Activated naive CD8-positive, alpha-beta T cell treated with anti-CD3 and anti-CD28 coated beads, Interleukin-2, amount 10 ng/mL, durations not matched to agents 7 days and 5 days (primary cell): Measurements from ENCODE around the gene AMIGO3. TPM values are rescaled to one million over a fixed set of nuclear protein-coding genes. Genes with fewer than 3 reads are reported as not detected.
"Not testable (repeated sequence)": the region's sequence is repeated elsewhere in the genome, so short reads cannot be mapped to it uniquely, and the experiment has no call there.

ENCODE experiments used
- ATAC-seq: fragments of 150-1000 bp; cut with Tn5 transposase; one replicate; pipeline ENCODE4 v1.10.0; 2021; ENCODE audit warnings: low read depth, moderate library complexity
- POLR2A ChIA-PET: fragments of 350-600 bp; sonication (Branson Sonifier 250); formaldehyde crosslinking; loops from one replicate; lab custom pipeline; 2021; ENCODE audit warnings: antibody characterized with exemption; lab: Charles Lee
- DNase-seq: peaks from one replicate; pipeline ENCODE4 v3.0.0; 2021
- H3K27ac Mint-ChIP-seq: one replicate; pipeline ENCODE4 v1.8.0; 2022; ENCODE audit warnings: mild to moderate bottlenecking, mixed read lengths
- H3K27me3 Mint-ChIP-seq: one replicate; pipeline ENCODE4 v1.8.0; 2022; ENCODE audit warnings: mild to moderate bottlenecking, moderate library complexity, mixed read lengths
- H3K36me3 Mint-ChIP-seq: one replicate; pipeline ENCODE4 v1.8.0; 2021; ENCODE audit warnings: mild to moderate bottlenecking, mixed read lengths
- H3K4me1 Mint-ChIP-seq: one replicate; pipeline ENCODE4 v1.8.0; 2021; ENCODE audit warnings: mixed read lengths
- H3K4me3 Mint-ChIP-seq: one replicate; pipeline ENCODE4 v1.8.0; 2022; ENCODE audit warnings: mild to moderate bottlenecking, moderate library complexity, mixed read lengths
- H3K9me3 Mint-ChIP-seq: one replicate; pipeline ENCODE4 v1.8.0; 2021; ENCODE audit warnings: mixed read lengths
- total RNA-seq, 2 experiments: library from RNA; stranded (reverse); gene quantifications; one replicate each; pipeline ENCODE4 v1.2.3, GENCODE V29; 2021

Gene AMIGO3
- total RNA-seq, 2 experiments from 2014 or later: 0.61 to 2.0 TPM

DNA sequence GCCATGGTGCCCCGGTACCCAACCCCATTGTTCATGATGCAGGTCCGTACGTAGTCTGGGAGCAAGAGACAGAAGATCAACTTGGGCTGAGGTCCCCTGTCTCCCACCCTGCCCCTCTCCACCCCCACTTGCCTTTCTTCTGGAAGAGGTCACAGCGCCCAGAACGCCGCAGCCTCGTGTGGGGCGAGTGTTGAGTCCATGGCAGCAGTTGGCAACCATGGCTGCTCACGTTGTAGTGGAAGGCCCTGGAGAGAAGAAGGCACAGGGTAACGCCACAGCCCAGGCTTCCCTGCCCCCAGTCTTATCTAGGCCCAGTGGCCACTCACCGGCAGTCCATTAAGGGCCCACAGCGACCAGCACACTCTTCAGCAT is 32.1 kb downstream of the AMIGO3 start:
- H3K4me3 Mint-ChIP-seq, ATAC-seq, H3K27me3 Mint-ChIP-seq, DNase-seq, POLR2A ChIA-PET, H3K27ac Mint-ChIP-seq, H3K36me3 Mint-ChIP-seq, H3K9me3 Mint-ChIP-seq: not testable (repeated sequence)
- H3K4me1 Mint-ChIP-seq: peaks cover 16% of the 10 kb centered on the region

DNA sequence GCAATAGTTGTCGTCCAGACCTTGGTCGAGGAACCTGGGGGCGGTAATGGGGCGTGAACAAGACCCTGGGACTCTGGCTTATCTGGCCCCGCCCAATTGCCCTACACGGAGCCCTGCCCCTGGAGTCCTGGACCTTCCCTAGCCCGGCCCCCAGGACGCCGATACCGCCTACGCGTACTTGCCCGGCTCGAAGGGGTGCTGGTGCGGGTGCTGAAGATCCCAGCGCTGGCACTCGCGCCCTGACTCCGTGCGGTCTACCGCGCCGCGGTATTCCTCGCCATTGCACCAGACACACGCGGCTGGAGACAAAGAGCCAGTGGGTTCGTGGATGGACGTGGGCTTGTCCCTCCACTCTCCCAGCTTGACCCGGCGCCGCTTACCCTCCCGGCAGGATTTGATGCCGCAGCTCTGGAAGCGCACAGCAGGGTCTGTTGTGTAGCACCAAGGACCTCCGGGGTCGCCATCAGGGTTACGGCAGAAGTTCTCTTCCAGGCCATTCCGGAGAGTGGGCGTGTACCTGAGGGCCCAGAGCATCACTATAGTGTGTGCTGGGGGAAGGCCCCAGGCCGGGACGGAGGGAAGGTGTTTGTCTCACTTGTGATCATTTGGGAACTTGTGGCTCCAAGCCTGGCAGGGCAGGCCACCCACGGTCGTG is 32.6 kb downstream of the AMIGO3 start:
- POLR2A ChIA-PET: not testable (repeated sequence)
- peak; percentile 15 for ATAC-seq

DNA sequence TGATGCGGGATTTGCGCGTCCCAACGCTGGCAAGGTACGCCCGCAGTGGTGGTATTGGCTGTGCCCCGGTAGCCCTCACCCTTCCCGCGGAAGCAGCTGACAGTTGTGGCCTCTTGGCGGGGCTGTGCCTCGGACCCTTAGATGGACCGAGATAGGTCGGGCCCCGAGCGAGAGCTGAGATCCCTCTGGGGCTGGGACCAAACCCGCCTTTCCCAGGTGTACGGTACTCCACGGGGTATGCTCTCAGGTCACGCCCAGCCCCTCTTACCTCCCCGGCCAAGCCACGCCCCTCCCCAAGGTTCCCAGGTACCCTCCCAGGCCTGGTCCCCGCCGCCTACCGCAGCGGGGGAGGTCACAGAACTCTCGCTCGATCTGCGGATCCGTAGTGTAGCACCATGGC is 33.1 kb downstream of the AMIGO3 start:
- H3K36me3 Mint-ChIP-seq, H3K9me3 Mint-ChIP-seq, H3K4me3 Mint-ChIP-seq, H3K27ac Mint-ChIP-seq, H3K27me3 Mint-ChIP-seq, POLR2A ChIA-PET: not testable (repeated sequence)
- peak; percentile 54 for DNase-seq
- peaks cover 14% of the 10 kb centered on the region for H3K4me1 Mint-ChIP-seq
- peak; percentile 1 for ATAC-seq

More for the DNA sequence above, 32.6 kb downstream of the AMIGO3 start:
- DNase-seq: peak; percentile 58
- H3K27me3 Mint-ChIP-seq, H3K36me3 Mint-ChIP-seq, H3K9me3 Mint-ChIP-seq, H3K27ac Mint-ChIP-seq: not testable (repeated sequence)
- Mint-ChIP-seq H3K4me3 (peak overlapping the region; percentile 13), H3K4me1 (peaks cover 16% of the 10 kb centered on the region)

DNA sequence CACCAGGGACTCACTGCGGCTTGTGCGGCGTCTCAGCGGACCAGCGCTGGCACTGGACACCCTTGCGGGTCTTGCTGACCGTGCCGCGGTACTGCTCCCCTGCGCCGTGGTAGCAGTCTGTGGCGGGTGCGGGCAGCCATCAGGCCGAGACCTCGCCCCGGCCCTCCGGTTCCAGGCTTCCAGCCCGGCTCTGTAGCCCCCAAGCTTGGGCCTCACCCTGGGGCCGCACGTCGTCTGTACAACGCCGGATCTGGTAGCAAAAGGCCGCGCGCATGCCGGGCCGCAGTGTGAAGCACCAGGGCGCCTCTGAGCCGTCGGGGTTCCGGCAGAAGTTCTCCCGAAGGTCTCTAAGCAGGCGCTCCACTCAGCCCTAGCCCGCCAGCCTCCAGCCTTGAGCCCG is 33.6 kb downstream of the AMIGO3 start:
- H3K4me3 Mint-ChIP-seq, ATAC-seq, H3K27ac Mint-ChIP-seq, H3K27me3 Mint-ChIP-seq, H3K9me3 Mint-ChIP-seq, H3K36me3 Mint-ChIP-seq, POLR2A ChIA-PET, DNase-seq: not testable (repeated sequence)
- H3K4me1 Mint-ChIP-seq: peaks cover 11% of the 10 kb centered on the region

DNA sequence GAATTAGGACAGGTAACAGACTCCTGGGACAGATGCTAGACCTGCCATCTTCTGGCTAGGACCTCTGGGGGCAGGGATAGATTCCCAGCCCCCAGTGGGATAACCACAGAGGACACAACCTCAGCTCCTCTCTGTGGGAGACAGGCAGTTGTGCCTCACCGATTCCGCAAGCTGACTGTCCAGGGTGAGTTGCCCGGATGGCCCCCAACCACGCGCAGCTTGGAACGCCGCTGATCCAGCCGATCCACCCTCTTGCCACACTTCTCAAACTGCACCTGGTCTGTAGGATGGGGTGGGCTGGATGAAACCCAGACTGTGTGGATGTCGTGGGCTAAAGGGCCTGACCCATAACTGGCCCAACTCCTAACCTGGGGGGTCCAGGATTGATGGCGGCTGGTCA is 34.4 kb downstream of the AMIGO3 start:
- H3K27me3 Mint-ChIP-seq, H3K4me1 Mint-ChIP-seq, ATAC-seq, DNase-seq, POLR2A ChIA-PET, H3K9me3 Mint-ChIP-seq, H3K4me3 Mint-ChIP-seq, H3K36me3 Mint-ChIP-seq, H3K27ac Mint-ChIP-seq: not testable (repeated sequence)

DNA sequence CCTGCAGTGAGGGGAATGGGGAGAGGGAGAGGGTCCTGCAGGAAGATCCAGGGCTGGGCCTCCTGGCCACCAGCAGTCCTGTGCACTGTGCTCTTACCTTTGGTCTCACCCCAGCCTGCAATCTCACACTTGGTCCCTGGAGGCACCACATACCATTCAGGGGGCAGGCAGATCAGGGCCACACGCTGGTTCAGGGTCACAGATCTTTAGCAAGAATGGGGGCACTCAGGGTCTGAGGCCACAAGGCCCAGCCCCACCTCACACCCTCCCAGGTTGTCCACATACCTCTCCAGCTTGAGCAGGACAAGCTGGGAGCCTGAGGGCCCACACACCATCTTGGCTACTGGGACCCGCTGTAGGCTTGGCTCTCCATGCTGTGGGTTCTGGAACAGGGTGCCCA is 35.0 kb downstream of the AMIGO3 start:
- H3K4me3 Mint-ChIP-seq, DNase-seq, H3K9me3 Mint-ChIP-seq, H3K27ac Mint-ChIP-seq, H3K36me3 Mint-ChIP-seq, POLR2A ChIA-PET, ATAC-seq, H3K27me3 Mint-ChIP-seq, H3K4me1 Mint-ChIP-seq: not testable (repeated sequence)

DNA sequence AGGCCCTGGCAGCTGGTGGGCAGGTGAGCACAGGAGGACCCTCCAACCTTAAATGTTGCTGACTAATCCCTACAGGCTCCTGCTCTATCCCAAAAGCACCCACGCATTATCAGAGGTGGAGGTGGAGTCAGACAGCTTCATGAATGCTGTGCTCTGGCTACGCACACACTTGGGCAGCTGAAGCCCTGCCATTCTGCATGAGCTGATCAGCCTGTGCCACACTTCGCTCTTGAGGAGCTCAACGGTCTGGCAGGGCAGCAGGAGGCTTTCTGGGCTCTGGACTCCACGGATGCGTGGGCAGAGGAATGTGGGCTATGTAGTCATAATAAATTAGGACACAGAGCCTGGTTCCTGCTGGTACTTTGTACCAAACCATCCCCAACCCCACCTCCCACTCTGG is 36.3 kb downstream of the AMIGO3 start:
- ATAC-seq: no peak
- no peak for DNase-seq
- POLR2A ChIA-PET: no interaction called here
- Mint-ChIP-seq H3K9me3 (no peaks in the 10 kb centered on the region), H3K36me3 (peaks cover 5% of the 10 kb centered on the region), H3K27me3 (no peaks in the 10 kb centered on the region), H3K27ac (no peak overlapping the region), H3K4me3 (no peak overlapping the region), H3K4me1 (peaks cover 8% of the 10 kb centered on the region)

DNA sequence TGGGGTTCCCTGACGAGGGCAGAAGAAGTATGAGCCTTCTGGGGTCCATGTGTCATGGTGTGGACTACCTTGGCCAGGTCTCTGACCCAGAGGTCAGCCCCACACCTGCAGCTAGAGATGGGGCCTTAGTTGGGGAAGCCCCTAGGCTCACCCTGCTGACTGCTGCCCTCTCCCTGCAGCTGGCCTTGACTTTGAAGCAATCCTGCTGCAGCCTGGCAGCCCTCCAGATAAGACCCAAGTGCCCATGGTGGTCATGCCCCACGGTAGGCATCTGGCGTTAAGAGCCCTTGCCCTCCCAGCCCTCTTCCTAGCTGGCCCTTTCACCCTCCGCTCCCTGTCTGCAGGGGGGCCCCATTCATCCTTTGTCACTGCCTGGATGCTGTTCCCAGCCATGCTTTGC is 37.9 kb downstream of the AMIGO3 start:
- Mint-ChIP-seq H3K27ac (no peak overlapping the region), H3K27me3 (no peaks in the 10 kb centered on the region), H3K36me3 (peaks cover 5% of the 10 kb centered on the region), H3K4me3 (no peak overlapping the region), H3K9me3 (no peaks in the 10 kb centered on the region), H3K4me1 (peaks cover 6% of the 10 kb centered on the region)
- ATAC-seq (no peak), DNase-seq (no peak)
- POLR2A ChIA-PET: no interaction called here

DNA sequence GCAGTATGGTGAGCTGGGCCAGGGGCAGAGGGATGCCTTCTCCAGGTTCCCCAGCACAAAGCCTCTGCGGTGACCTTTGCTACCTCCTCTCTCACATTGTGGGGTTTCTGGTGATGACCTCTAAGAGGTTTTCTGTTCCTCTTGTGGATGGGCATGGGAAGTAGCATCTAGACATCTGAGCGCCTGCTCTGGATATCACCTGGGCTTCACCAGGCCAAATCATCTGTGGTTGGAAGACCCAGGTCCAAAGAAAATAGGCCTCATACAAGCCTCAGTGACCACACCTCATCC is 38.3 kb downstream of the AMIGO3 start:
- H3K4me1 Mint-ChIP-seq: peaks cover 7% of the 10 kb centered on the region
- no peaks in the 10 kb centered on the region for H3K27me3 Mint-ChIP-seq
- ATAC-seq: no peak
- no peak for DNase-seq
- peaks cover 5% of the 10 kb centered on the region for H3K36me3 Mint-ChIP-seq
- no peaks in the 10 kb centered on the region for H3K9me3 Mint-ChIP-seq
- H3K4me3 Mint-ChIP-seq: no peak overlapping the region
- POLR2A ChIA-PET: no interaction called here
- H3K27ac Mint-ChIP-seq: no peak overlapping the region

DNA sequence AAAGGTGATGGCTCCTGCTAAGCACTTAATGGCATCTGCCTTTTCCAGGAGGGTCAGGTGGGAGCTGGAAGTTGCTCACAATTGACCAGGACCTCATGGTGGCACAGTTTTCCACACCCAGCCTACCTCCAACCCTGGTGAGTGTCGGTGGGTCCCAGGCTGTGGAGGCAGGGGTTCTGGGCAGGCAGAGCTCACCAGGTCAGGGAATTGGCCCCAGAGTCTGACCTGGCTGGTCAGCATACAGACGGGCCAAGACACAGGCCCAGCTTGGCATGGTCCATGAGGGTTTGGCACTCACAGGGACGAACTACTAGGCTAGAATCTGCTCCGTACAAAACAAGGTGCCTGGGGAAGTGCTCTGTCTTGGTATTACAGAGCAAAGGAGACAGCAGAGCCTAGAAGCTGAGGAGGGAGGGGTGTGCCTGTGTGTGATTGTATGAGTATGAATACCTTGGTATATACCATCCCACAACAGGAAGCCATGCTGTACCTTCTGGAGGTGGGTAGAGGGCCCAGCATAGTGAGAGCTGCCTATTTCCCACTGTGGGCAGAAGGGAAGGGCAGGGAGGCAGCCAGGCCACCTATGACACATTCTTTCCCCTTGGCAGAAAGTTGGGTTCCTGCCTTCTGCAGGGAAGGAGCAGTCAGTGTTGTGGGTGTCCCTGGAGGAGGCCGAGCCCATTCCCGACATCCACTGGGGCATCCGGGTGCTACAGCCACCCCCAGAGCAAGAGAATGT is 38.8 kb downstream of the AMIGO3 start:
- POLR2A ChIA-PET: no interaction called here
- Mint-ChIP-seq H3K9me3 (no peaks in the 10 kb centered on the region), H3K36me3 (peaks cover 6% of the 10 kb centered on the region), H3K4me3 (no peak overlapping the region), H3K4me1 (peaks cover 10% of the 10 kb centered on the region), H3K27ac (no peak overlapping the region), H3K27me3 (no peaks in the 10 kb centered on the region)
- no peak for DNase-seq
- no peak for ATAC-seq

DNA sequence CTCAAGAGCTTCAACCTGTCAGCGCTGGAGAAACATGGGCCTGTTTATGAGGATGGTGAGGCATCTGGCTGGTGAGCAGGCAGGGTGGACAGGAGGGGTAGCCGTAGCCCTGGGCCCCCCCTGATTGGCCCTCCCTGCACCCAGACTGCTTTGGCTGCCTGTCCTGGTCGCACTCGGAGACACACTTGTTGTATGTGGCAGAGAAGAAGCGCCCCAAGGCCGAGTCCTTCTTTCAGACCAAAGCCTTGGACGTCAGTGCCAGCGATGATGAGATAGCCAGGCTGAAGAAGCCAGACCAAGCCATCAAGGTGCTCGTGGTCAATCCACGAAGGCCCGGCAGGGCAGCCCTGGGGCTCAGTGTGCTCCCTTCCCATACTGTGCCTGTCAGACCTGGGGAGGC is 43.6 kb downstream of the AMIGO3 start:
- no peak for ATAC-seq
- H3K27me3 Mint-ChIP-seq: no peaks in the 10 kb centered on the region
- no peaks in the 10 kb centered on the region for H3K9me3 Mint-ChIP-seq
- peak overlapping the region; percentile 30 for H3K27ac Mint-ChIP-seq
- H3K36me3 Mint-ChIP-seq: peaks cover 2% of the 10 kb centered on the region
- peaks cover 27% of the 10 kb centered on the region for H3K4me1 Mint-ChIP-seq
- DNase-seq: no peak
- no peak overlapping the region for H3K4me3 Mint-ChIP-seq
- POLR2A ChIA-PET: no interaction called here

DNA sequence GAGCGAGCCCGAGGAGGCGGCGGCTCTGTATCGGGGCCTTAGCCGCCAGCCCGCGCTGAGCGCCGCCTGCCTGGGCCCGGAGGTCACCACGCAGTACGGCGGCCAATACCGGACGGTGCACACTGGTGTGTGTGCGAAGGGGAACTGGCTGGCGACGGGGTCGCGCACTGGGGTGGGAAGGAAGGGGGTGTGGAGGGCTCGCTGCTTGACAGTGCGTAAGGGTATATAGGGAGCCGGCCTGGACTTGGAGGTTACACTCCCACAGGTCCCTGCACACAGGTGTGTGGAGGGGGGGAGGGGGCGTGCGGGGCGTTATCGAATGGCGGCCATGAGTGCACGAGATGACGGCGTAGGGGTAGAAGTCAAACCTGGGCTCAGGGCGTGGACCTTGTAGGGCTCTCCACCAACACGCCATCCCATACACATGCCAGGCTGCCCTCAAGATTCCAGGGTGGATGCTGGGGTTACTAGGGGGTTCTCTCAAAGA is 44.9 kb downstream of the AMIGO3 start:
- ATAC-seq (peak; percentile 17), DNase-seq (no peak)
- Mint-ChIP-seq H3K36me3 (peaks cover 2% of the 10 kb centered on the region), H3K27ac (peak overlapping the region; percentile 99), H3K27me3 (no peaks in the 10 kb centered on the region), H3K4me1 (peaks cover 22% of the 10 kb centered on the region), H3K4me3 (peak overlapping the region; percentile 95), H3K9me3 (no peaks in the 10 kb centered on the region)
- POLR2A ChIA-PET: interaction anchor here (0.6 kb wide), 1 partner anchor 196 kb away, joined by 4 read pairs; no protein-coding TSS in a partner anchor

DNA sequence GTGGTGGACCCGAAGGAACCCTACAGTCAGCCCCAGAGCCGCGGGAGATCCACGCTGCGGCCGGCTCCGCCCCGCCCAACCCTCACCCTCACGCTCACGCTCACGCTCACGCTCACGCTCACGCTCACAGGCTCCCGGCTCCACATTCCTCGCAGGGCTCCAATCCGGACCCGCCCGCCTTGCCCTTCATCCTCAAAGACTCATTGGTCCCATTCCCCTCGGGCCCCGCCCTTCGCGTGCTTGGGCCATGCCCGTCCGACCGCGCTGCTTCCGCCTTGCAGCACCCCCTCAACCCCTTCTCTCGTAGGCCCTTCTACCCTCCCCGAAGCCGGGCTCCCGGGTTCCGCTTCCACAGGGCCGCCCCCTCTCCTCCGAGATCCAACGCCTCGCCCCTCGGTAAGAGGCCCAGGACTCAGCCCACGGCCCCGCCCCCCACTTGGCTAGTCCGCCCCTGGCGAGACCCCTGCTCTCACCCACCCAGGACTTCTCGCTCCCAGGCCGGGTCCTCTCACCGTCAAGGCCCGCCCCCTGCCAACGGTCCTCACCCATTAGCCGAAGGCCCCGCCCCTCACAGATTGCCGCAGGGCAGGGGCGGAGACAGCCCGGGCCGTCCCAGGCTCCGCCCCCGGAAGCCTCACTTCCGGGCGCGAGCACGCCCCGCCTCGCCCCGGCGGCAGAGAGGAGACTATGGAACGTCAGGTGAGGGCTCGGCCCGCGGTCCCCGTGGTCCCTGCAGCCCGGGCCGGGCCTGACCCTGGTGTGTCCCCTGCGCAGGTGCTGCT is 45.6 kb downstream of the AMIGO3 start, which contains the start of gene APEH:
Gene APEH (plus strand): TSS at position 637 of the 782 bp plus-strand sequence. CDS start 51 bp downstream, at position 688.
- no peaks in the 10 kb centered on the region for H3K9me3 Mint-ChIP-seq

More for the DNA sequence above, 45.6 kb downstream of the AMIGO3 start, which contains the start of gene APEH:
- peak within 1 kb of the TSS; percentile 95 for H3K4me3 Mint-ChIP-seq
- peaks cover 2% of the 10 kb centered on the region for H3K36me3 Mint-ChIP-seq
- ATAC-seq (peak; percentile 85), DNase-seq (peak; percentile 99)
- H3K4me1 Mint-ChIP-seq: peaks cover 22% of the 10 kb centered on the region
- H3K27ac Mint-ChIP-seq: peak within 1 kb of the TSS; percentile 99
- POLR2A ChIA-PET: interaction anchor here (1.0 to 2.9 kb wide), 4 partner anchors 71 to 580 kb away, joined by 3 to 46 read pairs (median 4); partner anchors contain the start of genes QRICH1 and USP4
- no peaks in the 10 kb centered on the region for H3K27me3 Mint-ChIP-seq
